HEK293T (cell line): ENCODE data around the gene LIN37.

ENCODE experiments used
- CTCF ChIA-PET: fragments of 350-600 bp; formaldehyde crosslinking; extraction: SDS; loops from one replicate; lab custom pipeline; 2021; ENCODE audit warnings: antibody characterized with exemption, inconsistent platforms; lab: Yijun Ruan, JAX
- POLR2A ChIA-PET: fragments of 350-600 bp; formaldehyde crosslinking; extraction: SDS; loops from one replicate; lab custom pipeline; 2020; ENCODE audit warnings: antibody characterized with exemption, inconsistent platforms; lab: Yijun Ruan, JAX
- DNase-seq: peaks from one replicate; pipeline ENCODE4 v3.0.0; 2012; ENCODE audit warnings: mixed read lengths; ENCODE audit errors: extremely low spot score
- ARNT ChIP-seq: fragments of 450-650 bp; IDR thresholded peaks from 2 replicates; pipeline ENCODE4 v1.6.1; 2017; ENCODE audit warnings: mild to moderate bottlenecking
- BHLHE40 ChIP-seq: fragments of 450-650 bp; IDR thresholded peaks from 2 replicates; pipeline ENCODE4 v1.6.1; 2016; ENCODE audit warnings: mild to moderate bottlenecking, moderate library complexity, borderline replicate concordance
- CTBP1 ChIP-seq: fragments of 450-650 bp; IDR thresholded peaks from 2 replicates; pipeline ENCODE4 v1.6.1; 2016; ENCODE audit warnings: borderline replicate concordance
- ELF4 ChIP-seq: fragments of 450-650 bp; IDR thresholded peaks from 2 replicates; pipeline ENCODE4 v1.6.1; 2017; ENCODE audit warnings: antibody characterized with exemption
- FOXA1 ChIP-seq: fragments of 450-650 bp; IDR thresholded peaks from 2 replicates; pipeline ENCODE4 v1.6.1; 2016; ENCODE audit warnings: mild to moderate bottlenecking
- FOXK2 ChIP-seq: fragments of 450-650 bp; IDR thresholded peaks from 2 replicates; pipeline ENCODE4 v1.6.1; 2016; ENCODE audit warnings: mild to moderate bottlenecking
- FOXM1 ChIP-seq: fragments of 450-650 bp; IDR thresholded peaks from 2 replicates; pipeline ENCODE4 v1.6.1; 2017; ENCODE audit warnings: mild to moderate bottlenecking, borderline replicate concordance
- HDGF ChIP-seq: fragments of 450-650 bp; IDR thresholded peaks from 2 replicates; pipeline ENCODE4 v1.6.1; 2017; ENCODE audit warnings: antibody characterized with exemption, borderline replicate concordance
- L3MBTL2 ChIP-seq: fragments of 450-650 bp; conservative IDR thresholded peaks from 2 replicates; pipeline ENCODE4 v1.6.1; 2016; ENCODE audit warnings: mild to moderate bottlenecking
- LEF1 ChIP-seq: fragments of 450-650 bp; IDR thresholded peaks from 2 replicates; pipeline ENCODE4 v1.6.1; 2017; ENCODE audit warnings: mild to moderate bottlenecking, borderline replicate concordance
- NFRKB ChIP-seq: fragments of 450-650 bp; IDR thresholded peaks from 2 replicates; pipeline ENCODE4 v1.6.1; 2016; ENCODE audit warnings: mild to moderate bottlenecking, moderate library complexity
- PKNOX1 ChIP-seq: fragments of 450-650 bp; IDR thresholded peaks from 2 replicates; pipeline ENCODE4 v1.6.1; 2016
- SP1 ChIP-seq: fragments of 450-650 bp; IDR thresholded peaks from 2 replicates; pipeline ENCODE4 v1.6.1; 2017
- SUZ12 ChIP-seq: fragments of 450-650 bp; IDR thresholded peaks from 2 replicates; pipeline ENCODE4 v1.6.1; 2016; ENCODE audit warnings: mild to moderate bottlenecking
- TARDBP ChIP-seq: fragments of 450-650 bp; IDR thresholded peaks from 2 replicates; pipeline ENCODE4 v1.6.1; 2016
- ZNF384 ChIP-seq: fragments of 450-650 bp; IDR thresholded peaks from 2 replicates; pipeline ENCODE4 v1.6.1; 2016

The LIN37 gene

GRCh38 chr19:35718345-35719041 is 29.9 kb upstream of the LIN37 start:
- ChIA-PET POLR2A (interaction anchor here (1.0 to 2.2 kb wide), 4 partner anchors 22 to 73 kb away, joined by 3 to 10 read pairs (median 8); partner anchors contain the start of genes LIN37, PSENEN and U2AF1L4), CTCF (no interaction called here)
- DNase-seq, result peak; percentile 30
- TF ChIP-seq BHLHE40 (no peak), FOXA1 (no peak), L3MBTL2 (no peak), LEF1 (no peak), NFRKB (no peak), FOXM1 (no peak), FOXK2 (no peak), SP1 (no peak), TARDBP (no peak), PKNOX1 (no peak), ARNT (no peak), HDGF (no peak)

- CTCF ChIA-PET, result no interaction called here
- no peak for DNase-seq
- no peak for TF ChIP-seq SP1
- POLR2A ChIA-PET, result interaction anchor here (1.0 to 2.2 kb wide), 4 partner anchors 21 to 75 kb away, joined by 3 to 10 read pairs (median 8); partner anchors contain the start of genes LIN37, PSENEN and U2AF1L4
These were observed 28.8 kb upstream of the LIN37 start for GRCh38 chr19:35719402-35720162.

- DNase-seq, result no peak
- CTCF ChIA-PET, result no interaction called here
These were observed 28.2 kb upstream of the LIN37 start for GRCh38 chr19:35720163-35720524.

GRCh38 chr19:35720648-35721047 is 27.7 kb upstream of the LIN37 start:
- ChIA-PET CTCF (no interaction called here), POLR2A (interaction anchor here (0.6 to 2.5 kb wide), 2 partner anchors 20 to 28 kb away, joined by 3 to 10 read pairs; no protein-coding TSS in a partner anchor)
- DNase-seq, result no peak
- TF ChIP-seq ELF4 (no peak), SP1 (no peak), BHLHE40 (no peak), L3MBTL2 (no peak), SUZ12 (no peak), PKNOX1 (no peak), ZNF384 (no peak), CTBP1 (no peak), FOXM1 (no peak), NFRKB (no peak), LEF1 (no peak), FOXK2 (no peak), FOXA1 (no peak)

More at GRCh38 chr19:35720163-35720524, 28.2 kb upstream of the LIN37 start:
- TF ChIP-seq ELF4 (no peak), SP1 (no peak), BHLHE40 (no peak), HDGF (no peak), LEF1 (no peak), PKNOX1 (no peak), FOXM1 (no peak), L3MBTL2 (no peak), CTBP1 (no peak), ARNT (no peak), FOXK2 (no peak), TARDBP (no peak), NFRKB (no peak), FOXA1 (no peak), SUZ12 (no peak), ZNF384 (no peak)
- POLR2A ChIA-PET, result interaction anchor here (2.2 to 2.5 kb wide), 2 partner anchors 20 to 25 kb away, joined by 10 read pairs; partner anchors contain the start of genes PSENEN and U2AF1L4

- no peak for DNase-seq
- TF ChIP-seq FOXM1, result no peak
- TF ChIP-seq HDGF, result no peak
- TF ChIP-seq ZNF384, result no peak
- no peak for TF ChIP-seq SUZ12
- no peak for TF ChIP-seq TARDBP
- no peak for TF ChIP-seq PKNOX1
- ChIA-PET CTCF (no interaction called here), POLR2A (interaction anchor here (0.6 to 2.5 kb wide), 3 partner anchors 19 to 29 kb away, joined by 3 to 10 read pairs (median 3); partner anchors contain the start of gene LIN37)
These were observed 27.0 kb upstream of the LIN37 start for GRCh38 chr19:35721374-35721773.
